PC-3 (cell line): ENCODE measurements around the gene TRAK1. TPM values are rescaled to one million over a fixed set of nuclear protein-coding genes. Genes with fewer than 3 reads are reported as not detected.

ENCODE experiments used
- ATAC-seq: fragments of 200-7000 bp; cut with Tn5 transposase; 2 replicates; pipeline ENCODE4 v1.9.1; 2020; ENCODE audit warnings: mild to moderate bottlenecking, moderate library complexity
- BruUV-seq: library from RNA; stranded (reverse); fragments of 400-500 nt; replicated peaks from 2 replicates; lab custom pipeline; 2021; lab: Mats Ljungman, UMichigan
- CTCF ChIA-PET: fragments of 300-600 bp; sonication (Branson Sonifier 250); formaldehyde crosslinking; loops from one replicate; lab custom pipeline; 2022; ENCODE audit warnings: antibody characterized with exemption; lab: Charles Lee
- POLR2A ChIA-PET: fragments of 300-600 bp; sonication (Branson Sonifier 250); formaldehyde crosslinking; loops from one replicate; lab custom pipeline; 2022; ENCODE audit warnings: antibody characterized with exemption; ENCODE audit not compliant: unreplicated experiment; lab: Charles Lee
- DNase-seq: peaks from one replicate; pipeline ENCODE4 v3.0.0-alpha.2; 2015
- H2AFZ ChIP-seq: fragments of 300-600 bp; sonication (generic); 2 replicates; pipeline ENCODE4 v1.6.0; 2016; ENCODE audit warnings: antibody characterized with exemption, low read length
- H3F3A ChIP-seq: fragments of 300-600 bp; sonication (generic); one replicate; pipeline ENCODE4 v1.6.0; 2017; ENCODE audit warnings: antibody characterized with exemption, low read length, control low read depth, mild to moderate bottlenecking; ENCODE audit not compliant: unreplicated experiment
- H3K27ac ChIP-seq: fragments of 300-600 bp; sonication (generic); 2 replicates; pipeline ENCODE4 v1.5.1; 2016; ENCODE audit warnings: mild to moderate bottlenecking, low read length
- H3K27me3 ChIP-seq: fragments of 300-600 bp; sonication (generic); 2 replicates; pipeline ENCODE4 v1.6.1; 2016; ENCODE audit warnings: low read length, mixed read lengths
- H3K36me3 ChIP-seq: fragments of 300-600 bp; sonication (generic); 2 replicates; pipeline ENCODE4 v1.6.1; 2016; ENCODE audit warnings: low read depth, mixed run types, low read length, mixed read lengths
- H3K4me1 ChIP-seq: fragments of 300-600 bp; sonication (generic); 2 replicates; pipeline ENCODE4 v1.5.1; 2016; ENCODE audit warnings: low read length; ENCODE audit not compliant: insufficient read depth
- H3K4me2 ChIP-seq: fragments of 300-600 bp; sonication (generic); 2 replicates; pipeline ENCODE4 v1.6.0; 2016; ENCODE audit warnings: low read length
- H3K4me3 ChIP-seq: fragments of 300-600 bp; sonication (generic); 2 replicates; pipeline ENCODE4 v1.5.1; 2016; ENCODE audit warnings: mild to moderate bottlenecking, low read length, mixed read lengths
- H3K79me2 ChIP-seq: fragments of 300-600 bp; sonication (generic); 2 replicates; pipeline ENCODE4 v1.6.1; 2017; ENCODE audit warnings: low read length, mixed read lengths
- H3K9ac ChIP-seq: fragments of 300-600 bp; sonication (generic); 2 replicates; pipeline ENCODE4 v1.6.0; 2016; ENCODE audit warnings: mild to moderate bottlenecking, low read length
- H3K9me2 ChIP-seq: fragments of 300-600 bp; sonication (generic); replicated peaks from 2 replicates; pipeline ENCODE4 v1.6.1; 2016; ENCODE audit warnings: mixed run types, low read length, mixed read lengths
- H3K9me3 ChIP-seq: fragments of 300-600 bp; sonication (generic); 2 replicates; pipeline ENCODE4 v1.6.1; 2016; ENCODE audit warnings: low read length, mixed read lengths
- H4K20me1 ChIP-seq: fragments of 300-600 bp; sonication (generic); 2 replicates; pipeline ENCODE4 v1.6.1; 2016; ENCODE audit warnings: low read length, mixed read lengths
- CTCF ChIP-seq: fragments of 300-600 bp; sonication (generic); conservative IDR thresholded peaks from 2 replicates; pipeline ENCODE4 v1.5.1; 2017; ENCODE audit warnings: antibody characterized with exemption, low read depth, mild to moderate bottlenecking, low read length
- EZH2 ChIP-seq: fragments of 300-600 bp; sonication (generic); IDR thresholded peaks from one replicate; pipeline ENCODE4 v1.6.1; 2017; ENCODE audit warnings: antibody characterized with exemption, mild to moderate bottlenecking, low read length; ENCODE audit not compliant: unreplicated experiment
- EZH2phosphoT487 ChIP-seq: fragments of 300-600 bp; sonication (generic); IDR thresholded peaks from 2 replicates; pipeline ENCODE4 v1.6.1; 2018; ENCODE audit warnings: mild to moderate bottlenecking, antibody characterized with exemption, low read length, borderline replicate concordance
- intact Hi-C: fragments of 100-400 bp; cut with micrococcal nuclease; formaldehyde crosslinking; loops from 2 replicates; pipeline ENCODE4 v1.9.0; 2023
- total RNA-seq: library from RNA; depleted of rRNA; stranded (reverse); fragments of >200 nt; gene quantifications from 2 replicates; pipeline ENCODE4 v1.2.3, GENCODE V29; 2014

Gene TRAK1
- total RNA-seq, 1 experiment from 2014 or later: 23.4 TPM

- no peak overlapping the region for H3K4me3 ChIP-seq
- no peaks in the 10 kb centered on the region for H3K9me3 ChIP-seq
- no peak overlapping the region for H3K9ac ChIP-seq
- H2AFZ ChIP-seq: no peak overlapping the region
- H3K36me3 ChIP-seq: no peaks in the 10 kb centered on the region
- no peaks in the 10 kb centered on the region for H3K9me2 ChIP-seq
- ChIA-PET CTCF (no interaction called here), POLR2A (no interaction called here)
- no peaks in the 10 kb centered on the region for H3K27me3 ChIP-seq
- no peaks in the 10 kb centered on the region for H3K79me2 ChIP-seq
- intact Hi-C loops: no loop called here
- DNase-seq (no peak), ATAC-seq (no peak)
- no peaks in the 10 kb centered on the region for H4K20me1 ChIP-seq
- no peak for TF ChIP-seq EZH2phosphoT487
- TF ChIP-seq EZH2: no peak
- TF ChIP-seq CTCF: no peak
- H3K4me1 ChIP-seq: 0 out of 2 replicates have a peak, but pooled peaks cover 5% of the 10 kb centered on the region
- no peak overlapping the region for H3K4me2 ChIP-seq
- H3K27ac ChIP-seq: no peak overlapping the region
- H3F3A ChIP-seq: no peaks in the 10 kb centered on the region
- no TSS peak for BruUV-seq
These were observed 135.6 kb downstream of the TRAK1 start for GRCh38 chr3:42226470-42227425.

- peak; percentile 71 for ATAC-seq
- no TSS peak for BruUV-seq
- CTCF ChIA-PET: interaction anchor here (0.6 to 2.2 kb wide), 6 partner anchors 37 to 214 kb away, joined by 5 to 32 read pairs (median 7); no protein-coding TSS in a partner anchor
These were observed 137.6 kb downstream of the TRAK1 start for GRCh38 chr3:42228796-42229195.

More at GRCh38 chr3:42228796-42229195, 137.6 kb downstream of the TRAK1 start:
- no peaks in the 10 kb centered on the region for H3F3A ChIP-seq
- no peaks in the 10 kb centered on the region for H3K27me3 ChIP-seq
- H2AFZ ChIP-seq: peak overlapping the region; percentile 46
- no peak overlapping the region for H3K4me3 ChIP-seq
- TF ChIP-seq EZH2phosphoT487 (no peak), CTCF (peak; percentile 68)
- peak; percentile 74 for DNase-seq
- H4K20me1 ChIP-seq: no peaks in the 10 kb centered on the region
- H3K27ac ChIP-seq: no peak overlapping the region
- H3K4me2 ChIP-seq: peak overlapping the region; percentile 54
- H3K36me3 ChIP-seq: no peaks in the 10 kb centered on the region
- H3K9me3 ChIP-seq: no peaks in the 10 kb centered on the region
- H3K9ac ChIP-seq: no peak overlapping the region
- POLR2A ChIA-PET: no interaction called here
- no peaks in the 10 kb centered on the region for H3K79me2 ChIP-seq
- H3K9me2 ChIP-seq: no peaks in the 10 kb centered on the region
- 0 out of 2 replicates have a peak, but pooled peaks cover 5% of the 10 kb centered on the region for H3K4me1 ChIP-seq
- intact Hi-C loops: loop anchor here (1.0 kb wide), 3 partner anchors 37 to 334 kb away; no protein-coding TSS in a partner anchor
